Measurements from ENCODE around the gene AXL.

AXL gene

GRCh38 chr19:41305927-41306793, 87.1 kb downstream of the AXL start:
- Histone ChIP-seq H3K27me3 (ENCODE audit: control insufficient read depth in 3 of 3, insufficient read depth in 3 of 3, low read depth in 1 of 3, low read length in 3 of 3) (no peaks in the 10 kb centered on the region), H3K9ac (ENCODE audit: low read depth, low read length, poor library complexity) (no peak overlapping the region), H3K4me2 (ENCODE audit: insufficient read depth, low read length, poor library complexity, severe bottlenecking) (no peak overlapping the region), H3K4me3 (ENCODE audit: low read length in 2 of 2) (no peak overlapping the region), H3K79me1 (ENCODE audit: low read depth, low read length) (peaks cover 3% of the 10 kb centered on the region), H3K23ac (ENCODE audit: low read depth, low read length, poor library complexity) (no peak overlapping the region), H2BK15ac (ENCODE audit: low read length) (no peak overlapping the region), H2AK5ac (ENCODE audit: low read depth, low read length) (no peak overlapping the region), H3K18ac (ENCODE audit: low read length) (no peak overlapping the region), H2AFZ (ENCODE audit: low read length) (no peak overlapping the region), H3K4me1 (ENCODE audit: control insufficient read depth in 2 of 2, insufficient read depth in 1 of 2, low read depth in 1 of 2, low read length in 2 of 2) (peaks cover 0 to 7% of the 10 kb centered on the region in 2 donors), H2BK120ac (ENCODE audit: low read depth, low read length) (no peak overlapping the region), H2BK5ac (ENCODE audit: low read length) (no peak overlapping the region), H3K4ac (ENCODE audit: low read length) (no peak overlapping the region), H3K14ac (ENCODE audit: low read length) (no peak overlapping the region), H4K8ac (ENCODE audit: low read depth, low read length) (no peak overlapping the region), H4K91ac (ENCODE audit: low read depth, low read length, poor library complexity) (no peak overlapping the region), H2BK12ac (ENCODE audit: low read length) (no peak overlapping the region), H3K9me3 (replicated peaks in 1 of 2; ENCODE audit: control insufficient read depth in 2 of 2, insufficient read depth in 1 of 2, low read depth in 1 of 2, low read length in 2 of 2) (no peaks in the 10 kb centered on the region), H3K36me3 (replicated peaks in 1 of 2; ENCODE audit: control insufficient read depth in 2 of 2, insufficient read depth in 2 of 2, low read length in 2 of 2) (peaks cover 53 to 76% of the 10 kb centered on the region in 2 donors), H3K27ac (replicated peaks; ENCODE audit: low read length) (no peak overlapping the region)
- no CpG with 5 or more reads among the region's 13 CpGs for WGBS, 2 donors (ENCODE audit: extremely low coverage in 2 of 2, insufficient read length in 2 of 2, insufficient replicate concordance in 1 of 2)
- DNase-seq (ENCODE audit: low spot score), result no peak

- Histone ChIP-seq H2BK5ac (ENCODE audit: low read length) (no peak overlapping the region), H3K14ac (ENCODE audit: low read length) (no peak overlapping the region), H3K9ac (ENCODE audit: low read depth, low read length, poor library complexity) (no peak overlapping the region), H2BK12ac (ENCODE audit: low read length) (no peak overlapping the region), H3K27me3 (ENCODE audit: control insufficient read depth in 3 of 3, insufficient read depth in 3 of 3, low read depth in 1 of 3, low read length in 3 of 3) (no peaks in the 10 kb centered on the region), H3K36me3 (replicated peaks in 1 of 2; ENCODE audit: control insufficient read depth in 2 of 2, insufficient read depth in 2 of 2, low read length in 2 of 2) (peaks cover 45 to 66% of the 10 kb centered on the region in 2 donors), H3K4me1 (ENCODE audit: control insufficient read depth in 2 of 2, insufficient read depth in 1 of 2, low read depth in 1 of 2, low read length in 2 of 2) (peaks cover 0 to 8% of the 10 kb centered on the region in 2 donors), H3K9me3 (replicated peaks in 1 of 2; ENCODE audit: control insufficient read depth in 2 of 2, insufficient read depth in 1 of 2, low read depth in 1 of 2, low read length in 2 of 2) (no peaks in the 10 kb centered on the region), H3K79me1 (ENCODE audit: low read depth, low read length) (peaks cover 4% of the 10 kb centered on the region), H3K4ac (ENCODE audit: low read length) (no peak overlapping the region), H2AFZ (ENCODE audit: low read length) (no peak overlapping the region), H3K23ac (ENCODE audit: low read depth, low read length, poor library complexity) (no peak overlapping the region), H2AK5ac (ENCODE audit: low read depth, low read length) (no peak overlapping the region), H3K4me2 (ENCODE audit: insufficient read depth, low read length, poor library complexity, severe bottlenecking) (no peak overlapping the region), H2BK120ac (ENCODE audit: low read depth, low read length) (no peak overlapping the region), H4K8ac (ENCODE audit: low read depth, low read length) (no peak overlapping the region), H3K18ac (ENCODE audit: low read length) (no peak overlapping the region), H2BK15ac (ENCODE audit: low read length) (no peak overlapping the region), H3K4me3 (ENCODE audit: low read length in 2 of 2) (no peak overlapping the region), H3K27ac (replicated peaks; ENCODE audit: low read length) (no peak overlapping the region), H4K91ac (ENCODE audit: low read depth, low read length, poor library complexity) (no peak overlapping the region)
- DNase-seq (ENCODE audit: low spot score), result no peak
- WGBS, 2 donors (ENCODE audit: extremely low coverage in 2 of 2, insufficient read length in 2 of 2, insufficient replicate concordance in 1 of 2), result no CpG with 5 or more reads among the region's 8 CpGs
Observed at GRCh38 chr19:41307090-41307875, 88.3 kb downstream of the AXL start.

GRCh38 chr19:41307954-41308449, 89.0 kb downstream of the AXL start:
- peak overlapping the region; percentile 47 for H3K27ac ChIP-seq (replicated peaks; ENCODE audit: low read length)
- no CpG with 5 or more reads among the region's 4 CpGs for WGBS, 2 donors (ENCODE audit: extremely low coverage in 2 of 2, insufficient read length in 2 of 2, insufficient replicate concordance in 1 of 2)
- no peak for DNase-seq (ENCODE audit: low spot score)
- H2BK5ac ChIP-seq (ENCODE audit: low read length), result peak overlapping the region; percentile 7
- no peak overlapping the region for H2BK15ac ChIP-seq (ENCODE audit: low read length)
- H2BK12ac ChIP-seq (ENCODE audit: low read length), result no peak overlapping the region
- H3K9me3 ChIP-seq (replicated peaks in 1 of 2; ENCODE audit: control insufficient read depth in 2 of 2, insufficient read depth in 1 of 2, low read depth in 1 of 2, low read length in 2 of 2), result no peaks in the 10 kb centered on the region
- no peak overlapping the region for H3K4me3 ChIP-seq (ENCODE audit: low read length in 2 of 2)
- H4K8ac ChIP-seq (ENCODE audit: low read depth, low read length), result peak overlapping the region; percentile 5
- H3K9ac ChIP-seq (ENCODE audit: low read depth, low read length, poor library complexity), result no peak overlapping the region
- H3K4me2 ChIP-seq (ENCODE audit: insufficient read depth, low read length, poor library complexity, severe bottlenecking), result no peak overlapping the region
- no peak overlapping the region for H3K18ac ChIP-seq (ENCODE audit: low read length)
- H3K79me1 ChIP-seq (ENCODE audit: low read depth, low read length), result peaks cover 2% of the 10 kb centered on the region
- no peaks in the 10 kb centered on the region for H3K27me3 ChIP-seq (ENCODE audit: control insufficient read depth in 3 of 3, insufficient read depth in 3 of 3, low read depth in 1 of 3, low read length in 3 of 3)
- H2BK120ac ChIP-seq (ENCODE audit: low read depth, low read length), result no peak overlapping the region
- no peak overlapping the region for H2AFZ ChIP-seq (ENCODE audit: low read length)
- H4K91ac ChIP-seq (ENCODE audit: low read depth, low read length, poor library complexity), result no peak overlapping the region
- no peak overlapping the region for H3K14ac ChIP-seq (ENCODE audit: low read length)
- no peak overlapping the region for H3K23ac ChIP-seq (ENCODE audit: low read depth, low read length, poor library complexity)
- no peak overlapping the region for H2AK5ac ChIP-seq (ENCODE audit: low read depth, low read length)
- peaks cover 0 to 8% of the 10 kb centered on the region in 2 donors for H3K4me1 ChIP-seq (ENCODE audit: control insufficient read depth in 2 of 2, insufficient read depth in 1 of 2, low read depth in 1 of 2, low read length in 2 of 2)
- no peak overlapping the region for H3K4ac ChIP-seq (ENCODE audit: low read length)
- peaks cover 42 to 66% of the 10 kb centered on the region in 2 donors for H3K36me3 ChIP-seq (replicated peaks in 1 of 2; ENCODE audit: control insufficient read depth in 2 of 2, insufficient read depth in 2 of 2, low read length in 2 of 2)

Measured in neuronal stem cell (in vitro differentiated cells).